ENCODE results near the gene FCHSD2. TPM values are rescaled to one million over a fixed set of nuclear protein-coding genes. Genes with fewer than 3 reads are reported as not detected.

The FCHSD2 gene
- total and polyA plus RNA-seq, 2 donors (not counting 3 experiments of a cell fraction or from before 2014, with no cell fraction given), result 20.8 to 56.9 TPM

DNA sequence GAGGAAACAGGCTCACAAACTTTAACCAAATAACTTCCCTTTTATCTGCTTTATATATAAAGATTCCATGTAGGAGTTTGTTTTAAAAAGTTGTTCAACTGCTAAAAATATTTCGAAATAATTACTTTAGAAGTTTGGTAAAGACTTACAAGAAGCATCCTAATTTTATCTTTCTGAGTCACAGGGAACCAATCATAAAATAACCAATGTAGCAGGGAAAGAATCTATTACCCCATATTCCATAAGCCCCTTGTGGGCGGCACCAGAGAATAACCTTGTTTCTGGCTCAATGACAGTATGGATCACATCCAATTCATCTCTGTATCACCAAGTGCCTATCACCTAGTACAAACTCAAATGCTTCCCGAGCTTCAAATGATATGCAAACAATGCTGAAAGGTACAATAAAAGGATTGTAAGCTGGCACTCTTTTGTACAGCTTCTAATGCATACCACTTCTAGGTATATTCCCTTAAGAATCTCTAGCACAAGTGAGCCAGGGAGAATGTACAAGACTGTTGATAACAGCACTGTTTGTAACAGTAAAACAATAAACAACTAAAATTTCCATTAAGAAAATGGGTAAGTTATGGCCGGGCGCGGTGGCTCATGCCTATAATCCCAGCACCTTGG lies 169.5 kb downstream of the FCHSD2 start:
- ChIA-PET POLR2A (no interaction called here), CTCF (interaction anchor here (1.5 kb wide), 1 partner anchor 10 kb away, joined by 4 read pairs; no protein-coding TSS in a partner anchor)
- Histone ChIP-seq H3K9me1 (replicated peaks; ENCODE audit: control insufficient read depth, extremely low read depth, insufficient read depth, low read length) (no peaks in the 10 kb centered on the region), H3K4me3 (replicated peaks in 1 of 3; ENCODE audit: insufficient read depth in 1 of 3, low read depth in 1 of 3, low read length in 3 of 3) (no peak overlapping the region), H3K9ac (replicated peaks; ENCODE audit: extremely low read depth, insufficient read depth, low read length) (no peak overlapping the region), H3K36me3 (ENCODE audit: control insufficient read depth in 2 of 2, extremely low read depth in 1 of 2, insufficient read depth in 2 of 2, low read length in 2 of 2) (no peaks in the 10 kb centered on the region), H3K27me3 (ENCODE audit: control insufficient read depth in 2 of 2, insufficient read depth in 2 of 2, low read length in 2 of 2) (no peaks in the 10 kb centered on the region), H3K27ac (ENCODE audit: insufficient read depth, low read depth, low read length) (no peak overlapping the region), H3K9me3 (replicated peaks; ENCODE audit: control insufficient read depth, insufficient read depth, low read length) (no peaks in the 10 kb centered on the region), H3K79me2 (ENCODE audit: control insufficient read depth, insufficient read depth, low read length) (no peaks in the 10 kb centered on the region), H3K4me2 (ENCODE audit: insufficient read depth, low read length) (no peak overlapping the region), H3K4me1 (ENCODE audit: control insufficient read depth, extremely low read depth, insufficient read depth, low read length) (no peaks in the 10 kb centered on the region), H2AFZ (ENCODE audit: low read depth, low read length) (no peak overlapping the region), H4K20me1 (replicated peaks; ENCODE audit: control insufficient read depth, extremely low read depth, insufficient read depth, low read length) (no peaks in the 10 kb centered on the region)
- no peak for FAIRE-seq
- DNase-seq (ENCODE audit: low read depth, low spot score), result no peak
- intact Hi-C loops (cut with micrococcal nuclease), result no loop called here
- dilution Hi-C loops (cut with MboI; ENCODE audit: extremely low pct_ligation_motif_present, low sequenced_read_pairs), result no loop called here
- TF ChIP-seq MAX (IDR thresholded peaks at IDR 0.05; ENCODE audit: insufficient read depth, insufficient read length), result no peak
- no peak for TF ChIP-seq POLR2AphosphoS5 (IDR thresholded peaks at IDR 0.05; ENCODE audit: insufficient read depth, low read depth, low read length)
- no peak for TF ChIP-seq POLR2A (IDR thresholded peaks at IDR 0.05; ENCODE audit: low read depth, low read length)
- TF ChIP-seq GATA2 (IDR thresholded peaks at IDR 0.05; ENCODE audit: insufficient read depth, insufficient read length, low read depth, low read length), result no peak
- no peak for TF ChIP-seq FOS (IDR thresholded peaks at IDR 0.05; ENCODE audit: borderline replicate concordance, insufficient read depth, low read length)
- TF ChIP-seq MYC (IDR thresholded peaks at IDR 0.05; ENCODE audit: low read depth, low read length), result no peak
- no peak for TF ChIP-seq EZH2 (IDR thresholded peaks at IDR 0.05; ENCODE audit: borderline replicate concordance, low read depth, low read length, severe bottlenecking)
- TF ChIP-seq, protein P1, sequence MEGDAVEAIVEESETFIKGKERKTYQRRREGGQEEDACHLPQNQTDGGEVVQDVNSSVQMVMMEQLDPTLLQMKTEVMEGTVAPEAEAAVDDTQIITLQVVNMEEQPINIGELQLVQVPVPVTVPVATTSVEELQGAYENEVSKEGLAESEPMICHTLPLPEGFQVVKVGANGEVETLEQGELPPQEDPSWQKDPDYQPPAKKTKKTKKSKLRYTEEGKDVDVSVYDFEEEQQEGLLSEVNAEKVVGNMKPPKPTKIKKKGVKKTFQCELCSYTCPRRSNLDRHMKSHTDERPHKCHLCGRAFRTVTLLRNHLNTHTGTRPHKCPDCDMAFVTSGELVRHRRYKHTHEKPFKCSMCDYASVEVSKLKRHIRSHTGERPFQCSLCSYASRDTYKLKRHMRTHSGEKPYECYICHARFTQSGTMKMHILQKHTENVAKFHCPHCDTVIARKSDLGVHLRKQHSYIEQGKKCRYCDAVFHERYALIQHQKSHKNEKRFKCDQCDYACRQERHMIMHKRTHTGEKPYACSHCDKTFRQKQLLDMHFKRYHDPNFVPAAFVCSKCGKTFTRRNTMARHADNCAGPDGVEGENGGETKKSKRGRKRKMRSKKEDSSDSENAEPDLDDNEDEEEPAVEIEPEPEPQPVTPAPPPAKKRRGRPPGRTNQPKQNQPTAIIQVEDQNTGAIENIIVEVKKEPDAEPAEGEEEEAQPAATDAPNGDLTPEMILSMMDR (IDR thresholded peaks at IDR 0.05; ENCODE audit: extremely low read depth in 1 of 2, insufficient read depth in 1 of 2, low read depth in 1 of 2, low read length in 2 of 2), result no peak
- no peak for TF ChIP-seq JUN (IDR thresholded peaks at IDR 0.05; ENCODE audit: borderline replicate concordance, insufficient read depth, insufficient read length, low read depth)
- no TSS peak for BruUV-seq (replicated peaks)

Measured in endothelial cell of umbilical vein (primary cell).